Cardiac muscle cell (in vitro differentiated cells and primary cell): ENCODE data around the gene TIMM21. TPM values are rescaled to one million over a fixed set of nuclear protein-coding genes. Genes with fewer than 3 reads are reported as not detected.

Experiments
- DNase-seq, 2 donors: peaks; one replicate each; pipeline versions ENCODE4 v3.0.0 to v3.0.0-alpha.2; 2010 to 2017; ENCODE audit warnings: low read depth in 1 of 2, low spot score in 1 of 2
- H3K27ac ChIP-seq: fragments of 200-600 bp; sonication (generic); 2 replicates; pipeline ENCODE4 v1.5.1; 2016
- H3K27me3 ChIP-seq: fragments of 200-600 bp; sonication (generic); 2 replicates; pipeline ENCODE4 v1.6.0; 2016; ENCODE audit warnings: control low read depth
- H3K36me3 ChIP-seq: fragments of 200-600 bp; sonication (generic); 2 replicates; pipeline ENCODE4 v1.5.1; 2016; ENCODE audit warnings: control low read depth
- H3K4me1 ChIP-seq: fragments of 200-600 bp; sonication (generic); 2 replicates; pipeline ENCODE4 v1.8.1; 2017; ENCODE audit warnings: low read depth, mild to moderate bottlenecking, mixed run types
- H3K4me3 ChIP-seq: fragments of 200-600 bp; sonication (generic); 2 replicates; pipeline ENCODE4 v1.5.1; 2016; ENCODE audit warnings: mild to moderate bottlenecking
- H3K9me3 ChIP-seq: fragments of 200-600 bp; sonication (generic); 2 replicates; pipeline ENCODE4 v1.5.1; 2017; ENCODE audit warnings: low read depth, mild to moderate bottlenecking, control low read depth
- polyA plus RNA-seq: library from polyadenylated mRNA; unstranded; fragments of >200 nt; fragmentation: Nextera tagmentation; extraction: Ambion mirVana; gene quantifications from 2 replicates; pipeline ENCODE4 v1.2.1, GENCODE V29; 2016
- total RNA-seq: library from RNA; depleted of rRNA; stranded (reverse); fragments of >200 nt; gene quantifications from 2 replicates; pipeline ENCODE4 v1.2.3, GENCODE V29; 2016
- TF ChIP-seq, protein P1 (sequence below): IDR thresholded peaks from 2 replicates; pipeline ENCODE4 v1.5.1; 2012; ENCODE audit warnings: low read depth, mild to moderate bottlenecking, low read length

The TIMM21 gene, protein sequence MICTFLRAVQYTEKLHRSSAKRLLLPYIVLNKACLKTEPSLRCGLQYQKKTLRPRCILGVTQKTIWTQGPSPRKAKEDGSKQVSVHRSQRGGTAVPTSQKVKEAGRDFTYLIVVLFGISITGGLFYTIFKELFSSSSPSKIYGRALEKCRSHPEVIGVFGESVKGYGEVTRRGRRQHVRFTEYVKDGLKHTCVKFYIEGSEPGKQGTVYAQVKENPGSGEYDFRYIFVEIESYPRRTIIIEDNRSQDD
- total RNA-seq, result 30.9 and 57.3 TPM in 2 replicates
- 120 and 147 TPM in 2 replicates for polyA plus RNA-seq

DNA sequence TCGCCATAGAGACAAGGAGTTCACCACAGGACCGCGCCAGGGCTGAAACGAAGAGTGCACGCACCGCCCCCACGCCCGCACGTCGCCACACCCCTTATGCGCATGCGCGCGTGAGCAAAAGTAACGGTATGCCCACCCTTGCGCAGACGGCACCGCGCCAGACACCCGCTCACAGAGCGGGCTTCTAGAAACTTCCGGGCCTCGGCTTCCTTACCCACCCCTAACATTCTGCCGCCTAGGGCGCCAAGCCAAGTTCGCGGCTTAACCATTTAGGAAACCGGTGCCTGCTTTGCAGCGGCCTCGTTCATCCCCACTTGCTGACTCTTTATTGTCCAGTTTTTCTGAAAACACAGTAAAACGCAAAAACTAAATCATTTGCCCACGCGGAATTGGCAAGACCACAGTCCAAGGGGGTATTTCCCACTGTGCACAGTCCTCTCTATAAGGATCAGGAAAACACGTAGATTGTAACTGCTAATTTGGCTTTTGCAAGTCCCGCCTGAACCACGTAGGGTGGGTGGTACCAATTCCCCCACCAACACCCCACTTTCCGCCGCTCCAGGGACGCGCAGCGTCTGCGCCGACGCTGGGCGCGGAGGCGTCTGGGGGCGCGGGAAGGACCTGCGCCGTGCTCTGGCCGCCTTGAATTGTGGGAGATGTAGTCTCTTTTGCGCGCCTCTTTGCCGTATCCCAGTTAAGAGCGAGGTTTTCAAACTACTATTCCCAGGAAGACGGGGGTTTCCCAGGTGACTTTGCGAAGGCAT, at the start of gene TIMM21, which contains the start of gene FBXO15:
Gene TIMM21, plus strand, starts transcription at position 745 of the 764 bp plus-strand sequence. CDS start 286 bp downstream, outside the sequence.
Gene FBXO15, minus strand, starts transcription at position 56 of the 764 bp plus-strand sequence. Its CDS starts 49 bp downstream, at position 7.
- TF ChIP-seq, protein P1, sequence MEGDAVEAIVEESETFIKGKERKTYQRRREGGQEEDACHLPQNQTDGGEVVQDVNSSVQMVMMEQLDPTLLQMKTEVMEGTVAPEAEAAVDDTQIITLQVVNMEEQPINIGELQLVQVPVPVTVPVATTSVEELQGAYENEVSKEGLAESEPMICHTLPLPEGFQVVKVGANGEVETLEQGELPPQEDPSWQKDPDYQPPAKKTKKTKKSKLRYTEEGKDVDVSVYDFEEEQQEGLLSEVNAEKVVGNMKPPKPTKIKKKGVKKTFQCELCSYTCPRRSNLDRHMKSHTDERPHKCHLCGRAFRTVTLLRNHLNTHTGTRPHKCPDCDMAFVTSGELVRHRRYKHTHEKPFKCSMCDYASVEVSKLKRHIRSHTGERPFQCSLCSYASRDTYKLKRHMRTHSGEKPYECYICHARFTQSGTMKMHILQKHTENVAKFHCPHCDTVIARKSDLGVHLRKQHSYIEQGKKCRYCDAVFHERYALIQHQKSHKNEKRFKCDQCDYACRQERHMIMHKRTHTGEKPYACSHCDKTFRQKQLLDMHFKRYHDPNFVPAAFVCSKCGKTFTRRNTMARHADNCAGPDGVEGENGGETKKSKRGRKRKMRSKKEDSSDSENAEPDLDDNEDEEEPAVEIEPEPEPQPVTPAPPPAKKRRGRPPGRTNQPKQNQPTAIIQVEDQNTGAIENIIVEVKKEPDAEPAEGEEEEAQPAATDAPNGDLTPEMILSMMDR, result no peak
- H3K27me3 ChIP-seq, result peaks cover 6% of the 10 kb centered on the region
- peaks cover 12% of the 10 kb centered on the region for H3K4me1 ChIP-seq
- H3K4me3 ChIP-seq, result peak within 1 kb of the TSS; percentile 86
- H3K27ac ChIP-seq, result peak within 1 kb of the TSS; percentile 88
- H3K9me3 ChIP-seq, result no peaks in the 10 kb centered on the region
- peak; percentile 98 for DNase-seq
- H3K36me3 ChIP-seq, result no peaks in the 10 kb centered on the region

DNA sequence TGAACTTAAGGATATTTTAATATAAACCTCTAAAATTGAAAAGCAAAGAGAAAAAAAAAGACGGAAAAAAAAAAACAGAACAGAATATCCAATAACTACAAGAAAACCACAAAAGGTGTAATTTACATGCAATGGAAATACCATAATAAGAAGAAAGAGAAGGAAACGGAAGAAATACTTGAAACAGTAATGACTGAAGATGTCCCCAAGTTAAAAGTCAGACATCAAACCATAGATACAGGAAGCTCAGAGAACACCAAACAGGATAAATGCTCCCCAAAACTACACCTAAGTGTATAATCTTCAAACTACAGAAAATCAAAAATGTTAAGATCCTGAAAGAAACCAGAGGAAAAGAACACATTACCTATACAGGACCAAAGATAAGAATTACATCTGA, 39.9 kb upstream of the TIMM21 start:
- Histone ChIP-seq H3K4me1 (no peaks in the 10 kb centered on the region), H3K9me3 (no peaks in the 10 kb centered on the region), H3K4me3 (no peak overlapping the region), H3K27me3 (no peaks in the 10 kb centered on the region), H3K36me3 (no peaks in the 10 kb centered on the region), H3K27ac (no peak overlapping the region)
- TF ChIP-seq, protein P1, result no peak
- DNase-seq, result no peak

DNA sequence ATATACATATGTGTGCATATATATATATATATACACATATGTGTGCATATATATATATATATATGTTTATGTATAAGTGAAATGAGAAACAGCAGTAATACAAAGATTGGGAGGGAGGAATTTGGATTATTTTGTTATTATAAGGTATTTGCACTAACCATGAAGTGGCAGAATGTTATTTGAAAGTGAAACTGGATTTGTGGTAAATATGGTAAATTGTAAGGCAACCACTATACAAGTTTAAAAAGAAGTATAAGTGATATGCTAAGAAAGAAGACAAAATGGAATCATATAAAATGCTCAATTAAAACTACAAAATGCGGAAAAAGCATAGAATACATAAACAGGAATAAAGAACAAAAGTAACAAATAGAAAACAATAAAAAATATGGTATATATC, 38.2 kb upstream of the TIMM21 start:
- Histone ChIP-seq H3K27me3 (no peaks in the 10 kb centered on the region), H3K27ac (no peak overlapping the region), H3K36me3 (no peaks in the 10 kb centered on the region), H3K4me3 (no peak overlapping the region), H3K9me3 (no peaks in the 10 kb centered on the region), H3K4me1 (no peaks in the 10 kb centered on the region)
- TF ChIP-seq, protein P1, result no peak
- DNase-seq, result no peak

DNA sequence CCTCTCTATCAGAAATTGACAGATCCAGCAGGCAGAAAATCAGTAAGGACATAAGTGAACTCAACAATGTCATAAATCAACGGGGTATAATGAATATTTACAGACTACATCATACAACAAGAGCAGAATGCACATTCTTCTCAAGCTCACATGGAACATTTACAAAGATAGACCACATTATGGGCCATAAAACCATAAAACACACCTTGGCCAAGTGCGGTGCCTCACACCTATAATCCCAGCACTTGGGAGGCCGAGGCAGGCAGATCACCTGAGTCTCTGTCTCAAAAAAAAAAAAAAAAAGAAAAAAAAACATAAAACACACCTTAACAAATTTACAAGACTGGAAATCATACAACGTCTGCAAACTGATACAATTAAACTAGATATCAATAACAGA, 37.3 kb upstream of the TIMM21 start:
- no peak overlapping the region for H3K4me3 ChIP-seq

DNA sequence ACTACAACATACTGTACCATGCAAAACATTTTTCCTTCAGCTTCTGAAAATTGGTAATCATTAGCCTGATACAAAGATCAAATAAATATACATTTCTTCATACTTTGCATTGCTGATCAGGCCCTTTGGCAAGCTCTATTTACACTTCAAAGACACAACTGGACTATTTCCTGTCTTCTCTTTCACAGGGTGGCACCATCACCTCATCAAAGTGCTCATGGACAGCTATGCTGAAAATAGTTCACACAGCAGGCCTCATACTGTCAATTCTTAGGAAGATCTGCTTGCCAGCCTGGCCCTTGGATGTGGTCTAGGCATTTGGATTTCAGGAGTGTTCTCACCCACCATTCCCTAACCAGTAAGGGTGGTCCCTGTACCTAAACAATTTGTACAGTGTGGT, 34.6 kb upstream of the TIMM21 start:
- Histone ChIP-seq H3K9me3 (no peaks in the 10 kb centered on the region), H3K36me3 (no peaks in the 10 kb centered on the region), H3K4me3 (no peak overlapping the region), H3K27me3 (no peaks in the 10 kb centered on the region), H3K4me1 (no peaks in the 10 kb centered on the region), H3K27ac (no peak overlapping the region)
- no peak for DNase-seq
- TF ChIP-seq, protein P1, result no peak

More for the DNA sequence above, 37.3 kb upstream of the TIMM21 start:
- Histone ChIP-seq H3K27me3 (no peaks in the 10 kb centered on the region), H3K9me3 (no peaks in the 10 kb centered on the region), H3K36me3 (no peaks in the 10 kb centered on the region), H3K27ac (no peak overlapping the region), H3K4me1 (no peaks in the 10 kb centered on the region)
- TF ChIP-seq, protein P1, result no peak
- no peak for DNase-seq
